H4 (cell line): ENCODE measurements around the gene ITSN1. TPM values are rescaled to one million over a fixed set of nuclear protein-coding genes. Genes with fewer than 3 reads are reported as not detected.
"Not testable (repeated sequence)": the region's sequence is repeated elsewhere in the genome, so short reads cannot be mapped to it uniquely, and the experiment has no call there.

ENCODE experiments used
- DNase-seq: peaks from one replicate; pipeline ENCODE4 v3.0.0-alpha.2; 2015; ENCODE audit warnings: low spot score
- total RNA-seq: library from RNA; depleted of rRNA; stranded (reverse); fragments of >200 nt; shearing (Covaris generic); gene quantifications from 2 replicates; pipeline ENCODE4 v1.2.3, GENCODE V29; 2014

Gene ITSN1
- total RNA-seq, 1 experiment from 2014 or later: 27.4 TPM

DNA sequence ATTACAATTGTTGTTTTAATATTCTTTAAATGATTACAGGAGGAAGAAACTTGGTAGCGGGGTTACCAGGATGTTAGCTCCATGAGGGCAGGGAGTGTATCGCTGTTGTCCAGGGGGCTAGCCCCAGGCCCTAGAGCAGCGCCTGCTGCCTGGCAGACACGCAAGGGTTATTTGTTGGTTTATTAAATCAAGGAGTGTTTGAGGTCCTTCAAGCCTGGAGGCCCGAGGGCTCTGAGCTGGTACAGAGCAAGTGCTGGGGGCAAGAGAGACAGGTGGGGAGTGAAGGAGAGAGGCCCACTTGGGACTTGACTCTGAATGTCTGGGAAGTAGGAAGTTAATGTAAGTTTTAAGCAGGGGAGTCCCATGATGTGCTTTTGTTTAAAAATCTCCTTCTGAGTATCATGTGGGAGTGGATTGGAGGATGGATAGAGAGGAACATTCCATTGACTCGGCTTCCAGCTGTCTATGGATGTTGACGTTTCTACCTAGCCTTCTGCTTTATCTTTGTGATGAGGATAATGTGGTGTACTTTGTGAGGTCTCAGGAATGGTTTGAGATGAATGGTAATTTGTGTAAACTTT lies 8.7 kb downstream of the ITSN1 start:
- DNase-seq: no peak

- DNase-seq: no peak
Measured at GRCh38 chr21:33651965-33652680, 9.8 kb downstream of the ITSN1 start.

- DNase-seq: no peak
Measured at GRCh38 chr21:33654412-33654811, 12.1 kb downstream of the ITSN1 start.

DNA sequence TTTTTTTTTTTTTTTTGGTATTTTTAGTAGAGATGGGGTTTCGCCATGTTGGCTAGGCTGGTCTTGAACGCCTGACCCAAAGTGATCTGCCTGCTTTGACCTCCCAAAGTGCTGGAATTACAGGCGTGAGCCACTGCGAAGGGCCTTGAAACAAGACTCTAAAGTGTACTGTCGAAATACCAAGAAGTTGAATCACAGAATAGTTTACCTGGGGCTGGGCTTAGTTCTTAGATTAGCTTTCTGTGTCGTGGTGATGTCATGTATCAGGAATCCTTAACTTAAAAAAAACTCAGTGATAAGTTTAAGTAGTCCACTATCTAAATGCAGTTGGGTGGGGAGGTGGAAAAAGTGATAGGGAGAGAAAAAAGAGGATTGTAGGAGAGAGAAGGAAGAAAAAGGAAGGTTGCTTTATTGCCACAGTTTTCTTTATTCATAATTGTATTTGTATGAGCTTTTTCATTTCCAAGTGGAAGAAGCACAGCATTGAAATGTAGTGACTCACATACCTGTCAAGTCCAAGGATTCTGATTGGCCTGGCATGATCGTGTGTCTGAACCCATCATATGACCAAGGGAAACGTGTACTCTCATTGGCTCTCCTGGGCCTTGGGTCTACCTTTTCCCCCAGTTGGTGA lies 13.4 kb downstream of the ITSN1 start:
- peak; percentile 89 for DNase-seq

GRCh38 chr21:33657124-33657820 lies 15.0 kb downstream of the ITSN1 start:
- DNase-seq: no peak

DNA sequence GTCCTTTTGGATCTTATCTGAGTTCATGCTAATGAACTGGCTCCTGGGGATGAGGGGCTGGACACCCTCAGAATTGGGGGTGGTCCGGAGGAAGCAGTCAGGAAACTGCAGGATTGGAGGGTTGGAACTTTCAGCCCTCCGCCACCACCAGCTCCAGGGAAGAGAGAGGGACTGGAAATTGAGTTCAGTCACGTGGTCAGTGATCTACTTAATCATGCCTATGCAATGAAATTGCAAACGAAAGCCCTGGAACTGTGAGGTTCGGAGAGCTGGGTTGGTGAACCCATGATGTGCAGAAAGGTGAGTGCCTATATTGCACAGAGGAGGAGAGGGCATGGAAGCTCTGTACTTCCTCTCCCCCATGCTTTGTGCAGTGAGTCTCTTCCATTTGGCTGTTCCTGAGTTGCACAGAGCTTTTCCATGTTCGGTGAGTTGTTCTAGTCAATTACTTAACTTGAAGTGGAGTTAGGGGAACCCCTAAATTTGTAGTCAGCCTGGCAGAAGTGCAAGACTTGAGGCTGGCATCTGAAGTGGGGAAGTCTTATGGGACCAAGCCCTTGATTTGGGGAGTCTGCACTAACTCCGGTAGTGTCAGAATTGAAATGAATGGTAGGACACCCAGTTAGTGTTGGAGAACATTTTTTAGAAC lies 16.7 kb downstream of the ITSN1 start:
- DNase-seq: no peak

DNA sequence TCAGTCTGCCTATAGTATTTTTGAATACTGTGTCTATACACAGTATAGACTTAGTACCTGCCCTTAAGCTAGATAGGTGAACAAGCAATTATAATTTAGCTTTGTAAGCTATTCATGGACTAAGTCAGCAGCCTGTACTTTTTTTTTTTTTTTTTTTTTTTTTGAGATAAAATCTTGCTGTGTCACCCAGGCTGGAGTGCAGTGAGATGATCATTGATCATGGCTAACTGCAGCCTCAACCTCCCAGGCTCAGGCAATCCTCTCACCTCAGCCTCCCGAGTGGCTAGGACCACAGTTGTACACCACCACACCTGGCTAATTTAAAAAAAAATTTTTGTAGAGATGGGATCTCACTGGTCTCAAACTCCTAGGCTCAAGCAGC lies 17.3 kb downstream of the ITSN1 start:
- no peak for DNase-seq

- no peak for DNase-seq
Measured at GRCh38 chr21:33660406-33660805, 18.1 kb downstream of the ITSN1 start.

GRCh38 chr21:33661146-33661545 lies 18.8 kb downstream of the ITSN1 start:
- no peak for DNase-seq

GRCh38 chr21:33662046-33662445 lies 19.7 kb downstream of the ITSN1 start:
- no peak for DNase-seq

DNA sequence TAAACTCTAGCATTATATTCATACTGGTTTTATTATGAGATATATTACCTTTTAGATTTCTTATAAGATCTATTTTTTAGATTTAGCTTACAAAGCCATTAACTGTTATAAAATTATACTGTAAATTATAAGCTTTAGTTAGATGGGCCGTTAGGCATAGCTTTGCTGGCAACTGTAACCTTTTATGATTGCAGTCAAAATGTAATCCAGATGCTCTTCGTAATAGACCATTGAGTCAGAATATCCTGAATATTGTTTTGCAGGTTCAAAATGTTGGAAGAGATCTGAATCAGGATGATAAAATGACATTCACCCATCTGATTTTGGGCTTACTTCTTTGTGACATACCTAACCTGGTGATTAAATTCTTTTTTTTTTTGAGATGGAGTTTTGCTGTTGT lies 20.9 kb downstream of the ITSN1 start:
- DNase-seq: no peak

GRCh38 chr21:33664135-33664534 lies 21.8 kb downstream of the ITSN1 start:
- DNase-seq: no peak

GRCh38 chr21:33666153-33666552 lies 23.9 kb downstream of the ITSN1 start:
- no peak for DNase-seq

GRCh38 chr21:33667636-33668035 lies 25.3 kb downstream of the ITSN1 start:
- DNase-seq: no peak

- DNase-seq: no peak
Measured at GRCh38 chr21:33668180-33668579, 25.9 kb downstream of the ITSN1 start.

GRCh38 chr21:33668620-33669019 lies 26.3 kb downstream of the ITSN1 start:
- DNase-seq: no peak

DNA sequence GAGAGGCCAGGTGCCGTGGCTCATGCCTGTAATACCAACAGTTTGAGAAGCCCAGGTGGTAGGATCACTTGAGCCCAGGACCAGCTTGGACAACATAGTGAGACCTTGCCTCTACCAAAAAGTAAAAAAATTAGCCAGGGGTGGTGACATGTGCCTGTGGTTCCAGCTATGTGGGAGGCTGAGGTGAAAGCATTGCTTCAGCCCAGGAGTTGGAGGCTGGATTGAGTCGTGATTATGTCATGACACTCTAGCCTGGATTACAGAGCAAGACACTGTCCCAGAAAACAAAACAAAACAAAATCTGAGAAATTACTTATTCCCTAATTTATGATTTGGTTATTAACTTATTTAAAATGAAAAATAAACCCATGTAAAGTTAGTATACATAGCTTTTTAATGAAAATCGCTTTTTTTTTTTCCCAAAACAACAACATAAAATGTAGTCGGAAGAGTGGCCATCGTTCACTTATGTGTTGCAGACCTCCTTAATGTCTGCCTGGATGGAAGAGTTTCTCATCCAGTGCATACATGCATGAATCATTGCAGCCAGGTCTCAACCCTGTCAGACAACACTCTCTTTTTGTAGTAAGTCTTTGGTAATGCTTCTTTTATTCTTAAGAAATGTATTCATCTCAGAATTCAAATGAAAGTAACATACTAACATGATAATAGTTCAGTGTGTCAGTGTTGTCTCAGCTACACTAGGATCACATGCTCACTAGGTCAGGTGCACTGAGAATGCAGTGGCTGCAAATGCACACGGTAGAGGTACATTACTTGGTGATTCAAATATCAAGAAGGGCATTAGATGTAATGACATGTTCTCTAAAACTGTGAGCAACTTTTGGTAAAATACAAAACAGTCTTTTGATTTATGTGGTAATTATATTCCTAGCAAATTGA lies 28.0 kb downstream of the ITSN1 start:
- no peak for DNase-seq

DNA sequence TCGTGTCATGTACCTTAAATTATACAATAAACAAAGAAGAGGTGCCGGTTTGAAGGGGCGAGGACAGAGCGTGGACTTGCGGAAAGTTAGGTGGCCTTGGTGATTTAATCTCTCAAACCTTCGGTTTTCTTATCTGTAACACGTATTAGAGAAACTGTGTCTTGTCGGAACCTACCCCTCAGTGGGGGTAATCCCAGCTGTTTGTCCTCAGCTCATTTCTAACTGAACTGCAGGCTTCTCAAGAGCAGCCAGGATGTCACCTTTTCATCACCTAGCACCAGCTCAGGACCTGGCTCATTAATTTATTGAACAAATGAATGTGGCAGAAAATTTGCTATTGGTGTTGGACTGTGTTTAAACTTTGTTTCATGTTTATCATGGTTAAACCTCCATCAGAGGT lies 31.2 kb downstream of the ITSN1 start:
- no peak for DNase-seq

- DNase-seq: no peak
Measured at GRCh38 chr21:33674226-33674625, 31.9 kb downstream of the ITSN1 start.

DNA sequence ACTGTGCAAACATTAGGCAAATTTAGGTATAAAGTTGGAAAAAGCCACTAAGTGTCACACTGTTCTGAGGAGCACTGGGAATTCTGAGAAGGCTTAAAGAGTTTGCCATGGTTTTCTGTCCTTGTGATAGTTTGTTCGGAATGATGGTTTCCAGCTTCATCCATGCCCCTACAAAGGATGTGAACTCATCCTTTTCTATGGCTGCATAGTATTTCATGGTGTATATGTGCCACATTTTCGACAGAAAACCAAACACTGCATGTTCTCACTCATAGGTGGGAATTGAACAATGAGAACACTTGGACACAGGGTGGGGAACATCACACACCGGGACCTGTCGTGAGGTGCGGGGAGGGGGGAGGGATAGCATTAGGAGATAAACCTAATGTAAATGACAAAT lies 34.4 kb downstream of the ITSN1 start:
- DNase-seq: not testable (repeated sequence)

GRCh38 chr21:33677450-33677849 lies 35.1 kb downstream of the ITSN1 start:
- no peak for DNase-seq
